SH-SY5Y (cell line): ENCODE measurements around the gene TGM3.

ENCODE experiments used
- GATA2 ChIP-seq: IDR thresholded peaks from 2 replicates; pipeline ENCODE4 v1.6.1; 2011; ENCODE audit warnings: mild to moderate bottlenecking, low read depth, low read length
- GATA3 ChIP-seq: IDR thresholded peaks from 2 replicates; pipeline ENCODE4 v1.6.1; 2011; ENCODE audit warnings: low read depth, mild to moderate bottlenecking, low read length, moderate library complexity

TGM3 gene, protein sequence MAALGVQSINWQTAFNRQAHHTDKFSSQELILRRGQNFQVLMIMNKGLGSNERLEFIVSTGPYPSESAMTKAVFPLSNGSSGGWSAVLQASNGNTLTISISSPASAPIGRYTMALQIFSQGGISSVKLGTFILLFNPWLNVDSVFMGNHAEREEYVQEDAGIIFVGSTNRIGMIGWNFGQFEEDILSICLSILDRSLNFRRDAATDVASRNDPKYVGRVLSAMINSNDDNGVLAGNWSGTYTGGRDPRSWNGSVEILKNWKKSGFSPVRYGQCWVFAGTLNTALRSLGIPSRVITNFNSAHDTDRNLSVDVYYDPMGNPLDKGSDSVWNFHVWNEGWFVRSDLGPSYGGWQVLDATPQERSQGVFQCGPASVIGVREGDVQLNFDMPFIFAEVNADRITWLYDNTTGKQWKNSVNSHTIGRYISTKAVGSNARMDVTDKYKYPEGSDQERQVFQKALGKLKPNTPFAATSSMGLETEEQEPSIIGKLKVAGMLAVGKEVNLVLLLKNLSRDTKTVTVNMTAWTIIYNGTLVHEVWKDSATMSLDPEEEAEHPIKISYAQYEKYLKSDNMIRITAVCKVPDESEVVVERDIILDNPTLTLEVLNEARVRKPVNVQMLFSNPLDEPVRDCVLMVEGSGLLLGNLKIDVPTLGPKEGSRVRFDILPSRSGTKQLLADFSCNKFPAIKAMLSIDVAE

DNA sequence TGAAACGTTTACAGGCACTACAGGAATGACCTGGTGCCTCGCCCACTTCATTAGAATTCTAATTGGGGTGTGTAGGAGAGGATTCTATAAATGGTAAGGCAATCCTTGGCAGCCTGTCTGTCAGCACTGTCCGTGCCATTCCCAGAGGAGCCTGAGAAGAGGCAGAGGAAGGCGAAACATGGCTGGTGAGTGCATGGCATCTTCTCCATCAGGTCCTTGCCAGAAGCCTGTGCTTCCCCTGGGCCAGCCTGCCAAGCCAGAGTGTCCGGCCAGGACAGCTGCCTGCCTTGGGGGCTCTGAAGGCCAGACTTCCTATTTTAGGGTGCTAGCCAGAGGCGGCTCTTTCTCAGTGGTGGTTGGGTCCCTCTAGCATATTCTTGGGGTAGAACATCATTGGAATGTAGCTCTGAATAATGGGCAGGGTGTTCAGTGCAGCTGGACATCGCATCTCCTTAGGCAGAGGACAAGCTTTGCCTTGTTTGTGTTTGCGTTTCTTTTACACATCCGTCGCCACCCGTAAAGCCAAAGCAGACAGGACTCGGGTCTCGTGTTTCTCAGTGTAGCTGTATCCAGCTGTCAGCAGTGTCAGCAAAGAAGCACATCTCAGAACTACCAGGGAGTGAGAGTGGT lies at the start of gene TGM3:
TGM3 (plus strand) TSS at position 116 of the 630 bp plus-strand sequence; CDS start at position 179, 63 bp downstream.
- TF ChIP-seq GATA2 (no peak), GATA3 (no peak)

DNA sequence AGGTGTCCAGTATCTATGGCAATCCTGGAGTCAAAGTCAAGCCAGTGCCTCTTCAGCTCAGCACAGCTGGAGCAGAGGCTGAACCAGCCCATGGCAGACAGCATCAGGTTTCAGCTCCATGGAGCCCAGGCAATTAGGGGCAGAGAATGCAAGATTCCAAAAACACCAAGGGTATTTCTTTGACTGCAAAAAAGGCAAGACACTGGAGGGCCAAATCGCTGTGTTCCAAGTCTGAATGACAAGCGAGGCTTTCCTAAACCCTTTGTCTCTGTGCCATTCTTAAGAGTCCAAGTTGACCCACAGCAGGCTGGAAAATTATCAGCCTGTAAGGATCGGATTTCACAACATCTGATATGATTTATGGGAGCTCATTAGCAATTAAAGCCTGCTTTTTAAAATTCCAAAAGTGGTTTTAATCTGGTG lies 49.7 kb upstream of the TGM3 start:
- no peak for TF ChIP-seq GATA3

DNA sequence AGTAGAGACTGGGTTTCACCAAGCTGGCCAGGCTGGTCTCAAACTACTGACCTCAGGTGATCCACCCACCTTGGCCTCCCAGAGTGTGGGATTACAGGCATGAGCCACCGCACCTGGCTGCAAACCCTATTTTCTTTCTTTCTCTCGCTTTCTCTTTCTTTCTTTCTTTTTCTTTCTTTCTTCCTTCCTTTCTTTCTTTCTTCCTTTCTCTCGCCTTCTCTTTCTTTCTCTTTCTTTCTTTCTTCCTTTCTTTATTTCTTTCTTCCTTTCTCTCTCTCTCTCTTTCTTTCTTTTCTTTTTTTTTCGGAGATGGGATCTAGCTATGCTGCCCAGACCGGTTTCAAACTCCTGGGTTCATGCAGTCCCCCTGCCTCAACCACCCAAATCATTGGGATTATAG lies 47.0 kb upstream of the TGM3 start:
- TF ChIP-seq GATA3 = no peak
- no peak for TF ChIP-seq GATA2

DNA sequence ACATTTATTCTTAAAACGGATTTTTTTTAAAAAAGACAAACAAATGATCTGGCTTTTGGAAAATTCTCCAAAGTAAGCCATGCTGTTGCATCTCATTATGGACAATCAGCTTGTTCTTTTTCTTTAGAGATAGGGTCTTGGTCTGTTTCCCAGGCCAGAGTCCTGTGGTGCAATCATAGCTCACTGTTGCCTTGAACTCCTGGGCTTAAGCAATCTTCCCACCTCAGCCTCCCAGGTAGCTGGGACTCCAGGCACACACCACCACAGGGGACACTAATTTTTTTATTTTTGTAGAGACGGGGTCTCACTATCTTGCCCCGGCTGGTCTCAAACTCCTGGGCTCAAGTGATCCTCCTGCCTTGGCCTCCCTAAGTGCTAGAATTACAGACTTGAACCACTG lies 45.9 kb upstream of the TGM3 start:
- TF ChIP-seq GATA3 = no peak
- TF ChIP-seq GATA2 = no peak

DNA sequence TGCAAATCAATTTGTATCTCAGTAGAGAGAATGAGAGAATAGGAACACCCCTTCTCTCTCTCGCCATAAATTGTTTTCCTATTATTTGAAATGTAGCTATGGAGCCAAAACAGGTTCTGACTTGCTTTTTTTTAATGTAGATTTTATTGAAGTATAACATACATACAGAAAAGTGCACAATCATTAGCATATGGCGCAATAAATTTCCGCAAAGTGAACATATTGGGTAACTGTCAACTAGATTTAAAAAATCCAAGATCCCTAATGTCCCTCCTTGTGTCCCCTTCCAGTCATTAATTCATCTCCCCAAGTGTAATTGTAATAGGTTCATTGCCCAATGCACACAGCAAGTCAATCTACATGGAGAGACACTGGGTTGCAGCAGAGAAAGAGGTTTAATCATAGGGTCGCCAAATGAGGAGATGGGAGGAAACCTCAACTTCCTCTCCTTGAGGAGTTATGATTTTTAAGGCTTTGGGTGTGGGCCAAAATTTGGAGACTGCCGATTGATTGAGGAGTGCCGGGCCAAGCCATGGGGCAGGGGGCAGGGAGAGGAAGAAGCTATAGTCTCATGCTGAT lies 43.3 kb upstream of the TGM3 start:
- TF ChIP-seq GATA2 (no peak), GATA3 (no peak)

DNA sequence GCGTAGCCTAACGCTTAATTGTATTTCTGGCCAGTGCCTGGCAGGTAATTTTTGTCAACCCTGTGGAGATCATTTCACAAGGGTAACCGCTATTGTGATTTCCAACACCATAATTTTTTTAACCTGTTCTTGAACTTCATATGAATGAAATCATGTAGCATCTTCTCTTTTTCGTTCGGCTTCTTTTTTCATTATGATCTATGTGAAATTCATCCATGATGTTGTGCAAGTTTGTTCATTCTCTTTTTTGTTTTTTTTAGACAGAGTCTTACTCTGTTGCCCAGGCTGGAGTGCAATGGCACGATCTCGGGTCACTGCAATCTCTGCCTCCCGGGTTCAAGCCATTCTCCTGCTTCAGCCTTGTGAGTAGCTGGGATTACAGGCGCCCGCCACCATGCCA lies 42.5 kb upstream of the TGM3 start:
- TF ChIP-seq GATA3 = no peak
- no peak for TF ChIP-seq GATA2

DNA sequence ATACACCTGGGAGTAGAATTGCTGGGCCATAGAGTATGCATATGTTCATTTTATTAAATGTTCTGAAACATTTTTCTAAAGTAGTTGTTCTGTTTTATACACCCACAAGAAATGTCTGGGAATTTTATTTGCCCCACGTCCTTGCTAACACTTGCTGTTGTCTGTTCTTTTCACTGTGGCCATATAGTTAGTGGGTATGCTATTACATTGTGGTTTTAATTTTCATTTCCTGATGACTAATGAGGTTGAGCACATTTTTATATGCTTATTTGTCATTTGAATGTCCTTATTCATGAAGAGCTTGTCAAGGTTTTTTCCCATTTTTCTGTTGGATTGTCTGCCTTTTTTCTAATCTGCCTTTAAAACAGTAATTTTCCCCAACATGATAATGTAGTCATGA lies 41.5 kb upstream of the TGM3 start:
- TF ChIP-seq GATA2 (no peak), GATA3 (no peak)

DNA sequence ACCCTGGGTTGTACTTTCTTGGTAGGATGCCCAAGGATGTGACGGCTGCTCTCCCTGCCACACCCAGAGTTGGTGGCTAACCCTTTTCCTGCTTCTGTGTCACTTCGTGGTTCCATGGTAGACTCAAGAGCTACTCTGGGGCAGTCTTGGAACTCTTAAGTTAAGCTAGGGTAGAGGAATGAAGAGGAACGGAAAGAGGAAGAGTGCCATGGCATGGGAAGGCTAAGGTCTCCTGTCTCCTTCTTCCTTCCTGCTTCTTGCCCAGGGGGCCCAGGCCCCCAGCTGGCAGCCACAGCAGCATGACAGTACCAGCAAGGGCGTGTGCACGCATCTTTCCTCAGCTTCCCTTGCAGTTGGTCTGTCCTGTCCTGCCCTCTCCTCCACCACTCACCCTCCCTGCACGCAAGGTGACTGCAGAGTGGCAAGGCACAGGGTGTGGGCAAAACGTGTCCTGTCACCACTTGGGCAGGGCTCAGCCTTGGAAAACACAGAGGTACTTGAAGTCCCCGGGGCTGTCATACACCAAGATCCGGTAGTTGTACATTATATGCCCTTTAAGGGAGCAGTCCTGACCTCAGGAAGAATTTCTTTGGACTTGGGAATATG lies 39.8 kb upstream of the TGM3 start:
- TF ChIP-seq GATA2 = no peak
- TF ChIP-seq GATA3 = no peak

DNA sequence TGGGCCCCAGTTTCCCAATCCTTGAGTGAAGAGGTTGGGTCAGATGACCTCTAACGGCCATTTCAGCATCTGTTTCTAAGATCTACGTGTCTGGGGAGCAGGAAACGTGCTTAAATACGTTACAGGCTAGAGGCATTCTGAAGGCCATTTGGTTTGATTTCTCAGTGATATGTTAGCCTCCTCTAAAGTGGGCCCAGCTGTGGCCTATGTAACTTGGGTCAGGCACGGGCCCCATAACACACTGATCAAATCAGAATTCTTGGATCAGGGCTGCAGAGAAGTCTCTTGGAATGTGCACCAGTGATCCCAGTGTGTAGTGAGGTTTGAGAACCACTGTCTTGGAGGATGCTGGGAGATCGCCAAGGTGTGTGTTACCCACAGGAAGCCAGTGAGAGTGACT lies 36.1 kb upstream of the TGM3 start:
- no peak for TF ChIP-seq GATA2
- TF ChIP-seq GATA3 = no peak

DNA sequence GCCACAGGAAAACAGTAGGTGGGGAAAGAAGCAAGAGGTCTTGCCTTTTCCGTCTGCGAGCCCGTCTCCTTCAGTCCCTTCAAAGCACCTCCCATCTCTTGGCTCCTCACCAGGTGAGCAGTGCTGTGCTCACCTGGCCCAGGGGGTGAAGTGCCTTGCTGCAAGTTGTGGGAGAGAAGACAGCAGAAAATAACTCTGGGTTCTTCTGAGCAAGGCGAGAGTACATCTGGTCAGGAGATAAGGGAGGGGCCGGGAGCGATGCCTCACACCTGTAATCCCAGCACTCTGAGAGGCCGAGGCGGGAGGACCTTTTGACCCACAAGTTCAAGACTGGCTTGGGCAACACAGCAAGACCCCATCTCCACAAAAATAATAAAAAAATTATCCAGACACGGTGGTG lies 35.6 kb upstream of the TGM3 start:
- TF ChIP-seq GATA3 = no peak
- TF ChIP-seq GATA2 = no peak

DNA sequence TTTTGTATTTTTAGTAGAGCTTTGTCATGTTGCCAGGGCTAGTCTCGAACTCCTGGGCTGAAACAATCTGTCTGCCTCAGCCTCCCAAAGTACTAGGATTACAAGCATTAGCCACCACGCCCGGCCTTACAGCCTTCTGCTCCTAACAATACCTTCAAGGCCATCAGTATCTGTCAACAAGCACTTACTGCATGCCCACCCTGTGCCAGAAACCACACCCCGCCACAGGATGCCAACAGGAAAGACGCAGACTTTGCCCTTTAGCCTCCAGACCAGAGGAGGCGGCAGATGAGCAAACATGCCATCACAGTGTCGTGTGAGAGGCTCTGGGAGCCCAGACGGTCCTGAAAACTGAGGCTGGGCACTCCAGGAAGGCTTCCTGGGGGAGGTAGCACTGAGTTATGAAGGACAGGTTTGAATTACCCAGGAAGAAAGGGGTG lies 34.7 kb upstream of the TGM3 start:
- TF ChIP-seq GATA2 (no peak), GATA3 (no peak)

DNA sequence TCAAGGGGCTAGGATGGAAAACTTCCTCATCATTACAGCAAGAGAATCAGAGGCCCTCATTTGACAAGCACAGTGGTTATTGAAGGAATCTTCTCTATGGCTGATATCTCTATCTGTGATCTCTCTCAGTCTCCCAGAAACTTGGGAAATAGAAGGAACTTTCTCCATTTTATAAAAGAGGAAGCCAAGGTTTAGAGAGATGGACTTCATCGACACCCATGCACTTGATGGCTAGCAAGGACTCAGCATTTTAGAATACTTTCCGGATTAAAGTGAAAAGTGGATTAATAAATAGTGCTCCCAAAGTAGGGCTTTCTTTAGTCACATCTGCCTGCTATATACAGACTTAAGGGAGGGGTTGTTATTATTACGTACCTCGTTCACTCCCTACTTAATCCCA lies 34.2 kb upstream of the TGM3 start:
- TF ChIP-seq GATA3 = no peak
- no peak for TF ChIP-seq GATA2

DNA sequence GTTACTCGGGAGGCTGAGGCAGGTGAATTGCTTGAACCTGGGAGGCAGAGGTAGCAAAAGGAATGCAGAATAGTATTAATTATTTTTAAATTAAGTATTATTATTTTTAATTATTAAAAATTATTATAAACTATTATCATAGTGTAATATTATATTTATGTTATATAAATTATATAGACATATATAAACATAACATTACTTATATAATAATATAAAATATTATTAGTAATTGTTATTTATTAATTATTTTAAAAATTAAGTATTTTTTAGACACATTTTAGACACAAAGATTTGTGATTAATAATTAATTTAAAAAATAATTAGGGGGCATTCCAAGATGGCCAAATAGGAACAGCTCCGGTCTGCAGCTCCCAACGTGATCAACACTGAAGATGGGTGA lies 31.7 kb upstream of the TGM3 start:
- TF ChIP-seq GATA2 (no peak), GATA3 (no peak)

DNA sequence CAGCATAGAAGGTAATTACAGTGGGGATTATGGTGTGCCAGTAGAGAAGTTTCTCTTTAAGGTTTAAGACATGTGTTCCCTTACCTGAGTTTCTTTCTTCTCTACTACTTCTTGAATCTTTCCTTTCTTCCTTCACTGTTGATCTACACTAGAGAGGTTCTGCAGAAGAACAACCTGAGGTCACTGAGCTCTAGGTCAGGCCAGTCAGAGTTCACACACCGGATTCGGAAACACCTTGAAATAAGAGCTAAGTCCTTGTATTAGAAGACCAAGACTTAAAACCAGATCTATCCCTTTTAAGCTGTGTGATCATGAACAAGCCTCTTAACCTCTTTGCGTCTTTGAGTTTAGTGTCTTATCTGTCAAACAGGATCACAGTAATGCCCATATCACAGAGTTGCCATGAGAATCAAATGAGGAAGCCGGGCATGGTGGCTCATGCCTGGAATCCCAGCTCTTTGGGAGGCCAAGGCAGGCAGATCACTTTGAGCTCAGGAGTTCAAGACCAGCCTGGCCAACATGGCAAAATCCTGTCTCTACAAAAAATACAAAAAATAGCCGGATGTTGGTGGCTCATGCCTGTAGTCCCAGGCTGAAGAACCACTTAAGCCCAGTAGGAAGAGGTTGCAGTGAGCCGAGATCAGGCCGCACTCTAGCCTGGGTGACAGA lies 22.0 kb upstream of the TGM3 start:
- TF ChIP-seq GATA2 = no peak
- TF ChIP-seq GATA3 = no peak

DNA sequence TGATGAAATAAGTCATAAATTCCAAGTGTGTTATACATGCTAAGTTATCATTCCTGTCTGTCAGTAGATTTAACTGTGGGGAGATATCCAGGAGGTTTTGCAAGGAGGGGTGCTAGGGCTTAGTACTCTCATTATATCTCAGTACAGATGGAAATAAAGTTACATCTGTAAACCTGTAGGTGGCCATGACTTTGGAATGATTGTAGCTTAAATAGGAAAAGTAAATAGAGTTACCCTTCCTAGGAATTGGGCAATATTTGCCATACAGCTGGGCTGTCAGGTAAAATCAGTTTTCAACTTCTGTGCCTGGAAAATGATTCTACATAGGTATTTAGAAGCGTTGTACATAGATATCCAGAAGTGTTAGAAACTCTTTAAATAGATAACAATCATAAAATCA lies 19.8 kb upstream of the TGM3 start:
- TF ChIP-seq GATA3 (no peak), GATA2 (no peak)
